Measurements from ENCODE around the gene SGCA. TPM values are rescaled to one million over a fixed set of nuclear protein-coding genes. Genes with fewer than 3 reads are reported as not detected.

The SGCA gene
- total and polyA plus RNA-seq, 7 donors: 2.5 to 80.1 (median 27.3) TPM

GRCh38 chr17:50188531-50188920 is 22.7 kb downstream of the SGCA start:
- Histone ChIP-seq H3K9me3 (no peaks in the 10 kb centered on the region), H3K27ac (peak overlapping the region in 3 of 4 donors; percentile 80 to 99 (median 94)), H3K27me3 (no peaks in the 10 kb centered on the region), H3K4me1 (peaks cover 3 to 92% (median 64%) of the 10 kb centered on the region in 4 donors), H3K4me3 (no peak overlapping the region), H3K36me3 (peaks cover 77 to 88% (median 80%) of the 10 kb centered on the region in 4 donors)
- 84 to 86% methylated on average over 13 of the region's 13 CpGs for WGBS, 2 donors
- intact Hi-C loops (cut with DNase I): no loop called here
- TF ChIP-seq EP300 (IDR thresholded peaks at IDR 0.05) (no peak), POLR2AphosphoS5 (IDR thresholded peaks at IDR 0.05) (no peak), POLR2A (IDR thresholded peaks at IDR 0.05) (no peak), CTCF (IDR thresholded peaks at IDR 0.05) (no peak)
- DNase-seq: no peak

- Histone ChIP-seq H3K27ac (peak overlapping the region in 3 of 4 donors; percentile 80 to 99 (median 94)), H3K9me3 (no peaks in the 10 kb centered on the region), H3K4me1 (peaks cover 2 to 94% (median 64%) of the 10 kb centered on the region in 4 donors), H3K36me3 (peaks cover 82 to 93% (median 85%) of the 10 kb centered on the region in 4 donors), H3K27me3 (no peaks in the 10 kb centered on the region), H3K4me3 (no peak overlapping the region)
- TF ChIP-seq POLR2A (IDR thresholded peaks at IDR 0.05) (no peak), EP300 (IDR thresholded peaks at IDR 0.05) (no peak), CTCF (IDR thresholded peaks at IDR 0.05) (no peak)
- 80 to 83% methylated on average over 11 of the region's 11 CpGs for WGBS, 2 donors
- DNase-seq: no peak
- intact Hi-C loops (cut with DNase I): no loop called here
Measured at GRCh38 chr17:50188921-50189549, 23.2 kb downstream of the SGCA start.

GRCh38 chr17:50189550-50190292 is 23.9 kb downstream of the SGCA start:
- H3K36me3 ChIP-seq: peaks cover 89 to 99% (median 92%) of the 10 kb centered on the region in 4 donors
- WGBS, 2 donors: 83 to 90% methylated on average over 20 of the region's 20 CpGs
- no peak for DNase-seq
- peak overlapping the region in 3 of 4 donors; percentile 80 to 99 (median 94) for H3K27ac ChIP-seq
- no peaks in the 10 kb centered on the region for H3K9me3 ChIP-seq
- intact Hi-C loops (cut with DNase I): no loop called here
- H3K4me3 ChIP-seq: no peak overlapping the region
- H3K4me1 ChIP-seq: peaks cover under 1 to 94% (median 60%) of the 10 kb centered on the region in 4 donors
- no peaks in the 10 kb centered on the region for H3K27me3 ChIP-seq
- TF ChIP-seq POLR2AphosphoS5 (IDR thresholded peaks at IDR 0.05): no peak
- TF ChIP-seq POLR2A (IDR thresholded peaks at IDR 0.05): no peak
- no peak for TF ChIP-seq EP300 (IDR thresholded peaks at IDR 0.05)
- no peak for TF ChIP-seq CTCF (IDR thresholded peaks at IDR 0.05)

- intact Hi-C loops (cut with DNase I): no loop called here
- Histone ChIP-seq H3K27me3 (no peaks in the 10 kb centered on the region), H3K9me3 (no peaks in the 10 kb centered on the region), H3K4me3 (no peak overlapping the region), H3K36me3 (peaks cover 95 to 100% (median 97%) of the 10 kb centered on the region in 4 donors), H3K27ac (peak overlapping the region in 3 of 4 donors; percentile 28 to 99 (median 94)), H3K4me1 (peaks cover 0 to 94% (median 60%) of the 10 kb centered on the region in 4 donors)
- WGBS, 2 donors: 90 to 94% methylated on average over 8 of the region's 8 CpGs
- DNase-seq: no peak
- no peak for TF ChIP-seq EP300 (IDR thresholded peaks at IDR 0.05)
- no peak for TF ChIP-seq POLR2AphosphoS5 (IDR thresholded peaks at IDR 0.05)
- no peak for TF ChIP-seq POLR2A (IDR thresholded peaks at IDR 0.05)
- TF ChIP-seq CTCF (IDR thresholded peaks at IDR 0.05): no peak
Measured at GRCh38 chr17:50190293-50190602, 24.4 kb downstream of the SGCA start.
